ENCODE results near the gene WASF3. TPM values are rescaled to one million over a fixed set of nuclear protein-coding genes. Genes with fewer than 3 reads are reported as not detected.

Gene WASF3
- total RNA-seq, 1 donor from 2014 or later, result 20.0 TPM

DNA sequence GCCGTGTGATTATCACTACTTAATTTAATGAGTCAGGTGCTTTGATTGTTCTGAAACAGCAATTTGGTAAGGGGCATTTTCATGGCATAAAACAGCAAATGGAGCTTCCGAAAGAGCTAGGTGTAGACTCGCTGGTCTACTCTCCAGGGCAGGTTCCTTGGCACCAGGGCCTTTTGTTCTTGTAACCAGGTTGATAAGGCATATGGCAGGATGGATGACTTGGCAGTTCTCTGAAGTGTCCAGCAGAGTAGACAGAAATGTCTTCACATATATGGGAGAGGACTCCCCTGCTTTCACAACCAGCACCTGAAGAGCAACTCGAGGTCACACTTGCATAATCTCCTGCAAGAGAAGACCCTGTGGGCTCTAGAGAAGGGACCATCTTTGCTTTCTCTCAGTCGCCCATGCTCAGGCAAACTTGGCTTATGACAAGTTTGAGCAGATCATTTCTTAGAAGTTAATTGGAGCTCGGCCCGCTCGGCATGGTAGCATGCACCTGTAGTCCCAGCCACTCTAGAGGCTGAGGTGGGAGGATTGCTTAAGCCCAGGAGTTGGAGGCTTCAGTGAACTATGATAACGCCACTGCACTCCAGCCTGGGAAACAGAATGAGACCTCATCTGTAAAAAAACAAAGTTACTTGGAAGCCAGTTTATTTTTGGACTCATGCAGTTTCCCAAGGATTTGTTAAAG, 23.3 kb upstream of the WASF3 start:
- Mint-ChIP-seq H3K27ac (ENCODE audit: unreplicated experiment) (no peak overlapping the region), H3K4me1 (ENCODE audit: unreplicated experiment) (peaks cover 6% of the 10 kb centered on the region), H3K27me3 (ENCODE audit: unreplicated experiment) (peaks cover 22% of the 10 kb centered on the region), H3K4me3 (ENCODE audit: unreplicated experiment) (no peak overlapping the region), H3K36me3 (ENCODE audit: unreplicated experiment) (no peaks in the 10 kb centered on the region), H3K9me3 (ENCODE audit: unreplicated experiment) (no peaks in the 10 kb centered on the region)
- TF ChIP-seq, protein P1, sequence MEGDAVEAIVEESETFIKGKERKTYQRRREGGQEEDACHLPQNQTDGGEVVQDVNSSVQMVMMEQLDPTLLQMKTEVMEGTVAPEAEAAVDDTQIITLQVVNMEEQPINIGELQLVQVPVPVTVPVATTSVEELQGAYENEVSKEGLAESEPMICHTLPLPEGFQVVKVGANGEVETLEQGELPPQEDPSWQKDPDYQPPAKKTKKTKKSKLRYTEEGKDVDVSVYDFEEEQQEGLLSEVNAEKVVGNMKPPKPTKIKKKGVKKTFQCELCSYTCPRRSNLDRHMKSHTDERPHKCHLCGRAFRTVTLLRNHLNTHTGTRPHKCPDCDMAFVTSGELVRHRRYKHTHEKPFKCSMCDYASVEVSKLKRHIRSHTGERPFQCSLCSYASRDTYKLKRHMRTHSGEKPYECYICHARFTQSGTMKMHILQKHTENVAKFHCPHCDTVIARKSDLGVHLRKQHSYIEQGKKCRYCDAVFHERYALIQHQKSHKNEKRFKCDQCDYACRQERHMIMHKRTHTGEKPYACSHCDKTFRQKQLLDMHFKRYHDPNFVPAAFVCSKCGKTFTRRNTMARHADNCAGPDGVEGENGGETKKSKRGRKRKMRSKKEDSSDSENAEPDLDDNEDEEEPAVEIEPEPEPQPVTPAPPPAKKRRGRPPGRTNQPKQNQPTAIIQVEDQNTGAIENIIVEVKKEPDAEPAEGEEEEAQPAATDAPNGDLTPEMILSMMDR (IDR thresholded peaks at IDR 0.05), result no peak
- DNase-seq (ENCODE audit: extremely low spot score, unreplicated experiment), result no peak

DNA sequence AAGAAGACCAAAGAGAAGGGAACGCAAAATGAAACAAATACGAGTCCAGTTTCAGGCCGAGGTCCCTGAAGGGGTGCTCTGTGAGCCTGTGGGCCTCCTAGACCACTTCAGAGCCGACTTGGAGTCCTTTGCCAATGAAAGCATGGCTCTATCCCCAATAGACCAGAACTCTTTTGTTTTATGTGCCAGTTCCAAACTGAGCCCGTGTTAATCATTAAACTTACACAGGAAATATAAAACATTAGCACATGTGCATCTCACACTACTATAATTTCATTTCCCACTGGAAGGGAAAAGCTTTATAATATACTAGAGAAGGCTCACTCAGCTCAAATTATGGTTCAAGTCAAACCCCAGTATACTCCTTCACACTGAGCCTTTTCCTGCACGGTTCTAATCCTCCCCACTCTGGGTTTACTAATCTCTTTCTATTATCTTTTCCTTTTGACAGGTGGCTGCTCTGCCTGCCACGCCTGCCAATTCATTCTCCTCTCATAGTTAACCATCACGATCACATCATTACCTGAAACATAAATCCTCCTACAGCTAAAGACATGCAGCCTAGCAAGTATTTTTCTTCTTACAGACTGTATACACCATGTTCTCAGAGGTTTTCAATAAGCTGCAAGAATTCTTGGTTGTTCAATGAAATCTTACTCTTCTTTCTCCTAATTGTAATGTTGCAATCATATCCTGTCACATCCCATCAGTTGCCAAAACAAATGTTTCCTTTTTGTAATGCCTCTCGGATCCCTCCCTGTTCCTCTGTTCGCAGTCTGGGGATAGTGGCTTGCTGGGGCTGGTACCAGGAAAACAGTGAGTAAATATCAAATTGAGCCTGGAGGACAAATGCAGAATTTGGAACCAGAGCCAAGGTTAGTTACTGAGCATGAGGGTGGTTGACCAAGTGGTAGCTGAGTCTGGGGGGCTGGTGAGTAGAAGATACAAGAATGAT, 18.8 kb upstream of the WASF3 start:
- H3K4me1 Mint-ChIP-seq (ENCODE audit: unreplicated experiment), result peaks cover 6% of the 10 kb centered on the region
- DNase-seq (ENCODE audit: extremely low spot score, unreplicated experiment), result no peak

DNA sequence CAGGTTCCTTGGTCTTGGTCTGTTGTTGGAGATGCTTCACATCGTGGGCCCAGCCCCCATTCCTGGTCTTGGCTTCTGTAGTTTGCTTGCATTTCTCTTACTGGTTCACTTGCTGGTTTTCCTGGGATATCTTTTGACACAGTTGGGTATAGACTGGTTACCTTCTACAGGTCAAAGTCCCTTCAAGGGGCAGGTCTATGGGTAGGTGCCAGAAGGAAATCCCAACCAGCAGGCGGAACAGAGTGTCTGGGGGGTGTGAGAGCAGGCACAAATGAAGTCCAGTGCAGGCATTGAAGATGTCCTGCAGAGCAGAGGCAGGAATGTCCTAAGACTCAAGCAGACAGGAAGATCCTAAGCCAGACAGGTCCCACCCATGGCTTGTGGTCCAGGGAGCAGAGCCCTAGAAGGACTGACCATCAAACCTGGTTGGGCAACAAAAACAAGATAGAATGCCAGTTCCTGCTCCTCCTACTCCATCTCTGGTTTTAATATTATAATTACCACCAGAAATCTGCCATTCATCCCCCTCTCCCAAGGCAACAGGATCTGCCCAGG, 17.7 kb upstream of the WASF3 start:
- no peak overlapping the region for H3K27ac Mint-ChIP-seq (ENCODE audit: unreplicated experiment)
- peaks cover 39% of the 10 kb centered on the region for H3K27me3 Mint-ChIP-seq (ENCODE audit: unreplicated experiment)
- peaks cover 6% of the 10 kb centered on the region for H3K4me1 Mint-ChIP-seq (ENCODE audit: unreplicated experiment)
- H3K4me3 Mint-ChIP-seq (ENCODE audit: unreplicated experiment), result no peak overlapping the region
- no peaks in the 10 kb centered on the region for H3K9me3 Mint-ChIP-seq (ENCODE audit: unreplicated experiment)
- DNase-seq (ENCODE audit: extremely low spot score, unreplicated experiment), result no peak
- TF ChIP-seq, protein P1 (IDR thresholded peaks at IDR 0.05), result no peak
- no peaks in the 10 kb centered on the region for H3K36me3 Mint-ChIP-seq (ENCODE audit: unreplicated experiment)

More for the DNA sequence above, 18.8 kb upstream of the WASF3 start:
- Mint-ChIP-seq H3K36me3 (ENCODE audit: unreplicated experiment) (no peaks in the 10 kb centered on the region), H3K9me3 (ENCODE audit: unreplicated experiment) (no peaks in the 10 kb centered on the region), H3K4me3 (ENCODE audit: unreplicated experiment) (no peak overlapping the region), H3K27ac (ENCODE audit: unreplicated experiment) (no peak overlapping the region), H3K27me3 (ENCODE audit: unreplicated experiment) (peaks cover 30% of the 10 kb centered on the region)
- TF ChIP-seq, protein P1 (IDR thresholded peaks at IDR 0.05), result no peak

DNA sequence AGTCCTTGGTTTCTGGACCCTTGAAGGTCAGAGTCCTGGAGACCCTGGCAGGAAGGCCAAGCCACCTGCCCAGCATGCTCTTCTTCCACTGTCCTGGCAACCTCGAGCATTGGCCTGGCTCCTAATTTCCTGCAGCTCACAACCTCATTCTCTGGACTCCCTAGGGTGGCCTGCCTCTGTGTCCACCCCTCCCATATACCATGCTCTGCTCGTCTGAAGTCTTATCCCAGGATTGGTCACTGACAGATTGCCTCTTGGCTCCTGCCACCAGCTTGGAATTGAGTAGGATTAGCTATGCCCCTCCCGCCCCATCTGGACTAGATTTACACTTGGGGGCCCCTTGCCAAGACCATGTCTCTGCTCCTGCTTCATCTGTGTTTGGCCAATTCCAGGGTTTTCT, 17.1 kb upstream of the WASF3 start:
- Mint-ChIP-seq H3K27me3 (ENCODE audit: unreplicated experiment) (peaks cover 41% of the 10 kb centered on the region), H3K4me3 (ENCODE audit: unreplicated experiment) (no peak overlapping the region), H3K9me3 (ENCODE audit: unreplicated experiment) (no peaks in the 10 kb centered on the region), H3K27ac (ENCODE audit: unreplicated experiment) (no peak overlapping the region), H3K36me3 (ENCODE audit: unreplicated experiment) (no peaks in the 10 kb centered on the region), H3K4me1 (ENCODE audit: unreplicated experiment) (peaks cover 6% of the 10 kb centered on the region)
- TF ChIP-seq, protein P1 (IDR thresholded peaks at IDR 0.05), result no peak
- DNase-seq (ENCODE audit: extremely low spot score, unreplicated experiment), result no peak

DNA sequence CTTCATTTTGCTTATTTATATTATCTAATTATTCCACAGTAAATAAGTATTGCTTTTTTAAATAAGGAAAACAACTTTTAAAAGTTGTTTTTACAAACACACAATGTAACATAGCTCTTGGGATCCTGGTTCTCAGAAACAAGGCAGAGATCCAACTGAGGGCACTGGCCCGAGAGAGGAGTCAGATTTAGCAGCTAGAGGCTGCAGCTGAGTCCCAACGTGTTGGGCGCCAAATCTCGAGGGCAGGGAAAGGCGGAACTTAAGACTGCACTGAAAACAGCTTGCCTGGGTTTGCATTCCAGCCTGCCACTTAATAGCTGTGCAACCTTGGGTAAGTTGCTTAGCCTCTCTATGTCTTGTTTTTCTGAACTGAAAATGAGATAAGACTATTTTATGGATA, 16.4 kb upstream of the WASF3 start:
- H3K27me3 Mint-ChIP-seq (ENCODE audit: unreplicated experiment), result peaks cover 44% of the 10 kb centered on the region
- H3K36me3 Mint-ChIP-seq (ENCODE audit: unreplicated experiment), result no peaks in the 10 kb centered on the region
- H3K4me1 Mint-ChIP-seq (ENCODE audit: unreplicated experiment), result peaks cover 6% of the 10 kb centered on the region
- H3K9me3 Mint-ChIP-seq (ENCODE audit: unreplicated experiment), result no peaks in the 10 kb centered on the region
- TF ChIP-seq, protein P1 (IDR thresholded peaks at IDR 0.05), result no peak
- H3K27ac Mint-ChIP-seq (ENCODE audit: unreplicated experiment), result no peak overlapping the region
- no peak for DNase-seq (ENCODE audit: extremely low spot score, unreplicated experiment)
- no peak overlapping the region for H3K4me3 Mint-ChIP-seq (ENCODE audit: unreplicated experiment)

All from osteocyte (in vitro differentiated cells).